MG63 (cell line): Measurements from ENCODE around the gene SUV39H1. TPM values are rescaled to one million over a fixed set of nuclear protein-coding genes. Genes with fewer than 3 reads are reported as not detected.
A peak's percentile ranks its signal among the peaks of the same experiment; 100 is the strongest.

Experiments
- DNase-seq: peaks from one replicate; pipeline ENCODE4 v3.0.0-alpha.2; 2020
- H3K27me3 ChIP-seq: fragments of 250-450 bp; sonication (Bioruptor Pico); 2 replicates; pipeline ENCODE4 v1.5.1; 2020; ENCODE audit warnings: mild to moderate bottlenecking, moderate library complexity
- H3K36me3 ChIP-seq: fragments of 250-450 bp; sonication (Bioruptor Pico); 2 replicates; pipeline ENCODE4 v1.5.1; 2020; ENCODE audit warnings: mild to moderate bottlenecking, moderate library complexity
- H3K4me3 ChIP-seq: fragments of 250-450 bp; sonication (Bioruptor Pico); 2 replicates; pipeline ENCODE4 v1.5.1; 2020; ENCODE audit warnings: mild to moderate bottlenecking, moderate library complexity
- H3K9me3 ChIP-seq: fragments of 250-450 bp; sonication (Bioruptor Pico); 2 replicates; pipeline ENCODE4 v1.5.1; 2020; ENCODE audit warnings: mild to moderate bottlenecking, moderate library complexity
- total RNA-seq: library from RNA; depleted of rRNA; stranded (reverse); fragments of >200 nt; shearing (Covaris generic); gene quantifications from 2 replicates; pipeline ENCODE4 v1.2.3, GENCODE V29; 2014; ENCODE audit warnings: low replicate concordance

The SUV39H1 gene
- total RNA-seq, 1 experiment from 2014 or later = 13.3 TPM

- H3K27me3 ChIP-seq = no peaks in the 10 kb centered on the region
- DNase-seq = no peak
- H3K9me3 ChIP-seq = no peaks in the 10 kb centered on the region
- no peak overlapping the region for H3K4me3 ChIP-seq
- H3K36me3 ChIP-seq = peaks cover 4% of the 10 kb centered on the region
Observed at GRCh38 chrX:48702716-48703115, 6.2 kb downstream of the SUV39H1 start.

- no peak for DNase-seq
- H3K36me3 ChIP-seq = peaks cover 4% of the 10 kb centered on the region
- H3K27me3 ChIP-seq = no peaks in the 10 kb centered on the region
- H3K9me3 ChIP-seq = no peaks in the 10 kb centered on the region
- H3K4me3 ChIP-seq = no peak overlapping the region
Observed at GRCh38 chrX:48703228-48703627, 6.7 kb downstream of the SUV39H1 start.

GRCh38 chrX:48703642-48704481 lies 7.3 kb downstream of the SUV39H1 start:
- H3K36me3 ChIP-seq = peaks cover 4% of the 10 kb centered on the region
- H3K27me3 ChIP-seq = no peaks in the 10 kb centered on the region
- DNase-seq = peak; percentile 6
- H3K4me3 ChIP-seq = no peak overlapping the region
- H3K9me3 ChIP-seq = no peaks in the 10 kb centered on the region

- H3K4me3 ChIP-seq = no peak overlapping the region
- DNase-seq = no peak
- no peaks in the 10 kb centered on the region; the same call in 1 of the 2 replicates for H3K36me3 ChIP-seq
- H3K9me3 ChIP-seq = no peaks in the 10 kb centered on the region
- no peaks in the 10 kb centered on the region for H3K27me3 ChIP-seq
Observed at GRCh38 chrX:48705871-48706270, 9.3 kb downstream of the SUV39H1 start.

GRCh38 chrX:48709522-48710112 lies 13.1 kb downstream of the SUV39H1 start:
- Histone ChIP-seq H3K4me3 (no peak overlapping the region), H3K36me3 (no peaks in the 10 kb centered on the region), H3K27me3 (no peaks in the 10 kb centered on the region), H3K9me3 (no peaks in the 10 kb centered on the region)
- no peak for DNase-seq

GRCh38 chrX:48711162-48711928 lies 14.8 kb downstream of the SUV39H1 start:
- DNase-seq = no peak
- H3K9me3 ChIP-seq = no peaks in the 10 kb centered on the region
- no peaks in the 10 kb centered on the region for H3K27me3 ChIP-seq
- no peak overlapping the region for H3K4me3 ChIP-seq
- no peaks in the 10 kb centered on the region for H3K36me3 ChIP-seq

GRCh38 chrX:48711929-48712505 lies 15.5 kb downstream of the SUV39H1 start:
- H3K36me3 ChIP-seq = no peaks in the 10 kb centered on the region
- H3K4me3 ChIP-seq = no peak overlapping the region
- no peak for DNase-seq
- no peaks in the 10 kb centered on the region for H3K27me3 ChIP-seq
- H3K9me3 ChIP-seq = no peaks in the 10 kb centered on the region

- no peaks in the 10 kb centered on the region for H3K27me3 ChIP-seq
- DNase-seq = no peak
- no peaks in the 10 kb centered on the region for H3K9me3 ChIP-seq
- no peaks in the 10 kb centered on the region for H3K36me3 ChIP-seq
- H3K4me3 ChIP-seq = no peak overlapping the region
Observed at GRCh38 chrX:48713847-48714246, 17.3 kb downstream of the SUV39H1 start.

GRCh38 chrX:48714573-48714972 lies 18.0 kb downstream of the SUV39H1 start:
- H3K9me3 ChIP-seq = no peaks in the 10 kb centered on the region
- H3K36me3 ChIP-seq = no peaks in the 10 kb centered on the region
- no peak for DNase-seq

GRCh38 chrX:48715072-48715471 lies 18.5 kb downstream of the SUV39H1 start:
- H3K4me3 ChIP-seq = no peak overlapping the region
- DNase-seq = no peak
- H3K27me3 ChIP-seq = no peaks in the 10 kb centered on the region

More at GRCh38 chrX:48714573-48714972, 18.0 kb downstream of the SUV39H1 start:
- no peaks in the 10 kb centered on the region for H3K27me3 ChIP-seq
- no peak overlapping the region for H3K4me3 ChIP-seq

GRCh38 chrX:48715876-48716502 lies 19.5 kb downstream of the SUV39H1 start:
- DNase-seq = no peak
- Histone ChIP-seq H3K36me3 (no peaks in the 10 kb centered on the region), H3K27me3 (no peaks in the 10 kb centered on the region), H3K4me3 (no peak overlapping the region), H3K9me3 (no peaks in the 10 kb centered on the region)

More at GRCh38 chrX:48715072-48715471, 18.5 kb downstream of the SUV39H1 start:
- Histone ChIP-seq H3K36me3 (no peaks in the 10 kb centered on the region), H3K9me3 (no peaks in the 10 kb centered on the region)

GRCh38 chrX:48719958-48720357 lies 23.4 kb downstream of the SUV39H1 start:
- no peaks in the 10 kb centered on the region for H3K9me3 ChIP-seq
- no peaks in the 10 kb centered on the region for H3K27me3 ChIP-seq
- no peak overlapping the region for H3K4me3 ChIP-seq
- DNase-seq = no peak
- no peaks in the 10 kb centered on the region for H3K36me3 ChIP-seq

- Histone ChIP-seq H3K36me3 (no peaks in the 10 kb centered on the region), H3K27me3 (no peaks in the 10 kb centered on the region), H3K4me3 (no peak overlapping the region), H3K9me3 (no peaks in the 10 kb centered on the region)
- DNase-seq = no peak
Observed at GRCh38 chrX:48720577-48721250, 24.2 kb downstream of the SUV39H1 start.

- H3K4me3 ChIP-seq = no peak overlapping the region
- no peaks in the 10 kb centered on the region for H3K9me3 ChIP-seq
- DNase-seq = no peak
- no peaks in the 10 kb centered on the region for H3K27me3 ChIP-seq
- H3K36me3 ChIP-seq = no peaks in the 10 kb centered on the region
Observed at GRCh38 chrX:48721916-48722315, 25.4 kb downstream of the SUV39H1 start.

GRCh38 chrX:48726596-48726995 lies 30.1 kb downstream of the SUV39H1 start:
- Histone ChIP-seq H3K4me3 (no peak overlapping the region), H3K9me3 (no peaks in the 10 kb centered on the region), H3K36me3 (no peaks in the 10 kb centered on the region), H3K27me3 (no peaks in the 10 kb centered on the region)
- no peak for DNase-seq

- no peak for DNase-seq
- H3K4me3 ChIP-seq = no peak overlapping the region
Observed at GRCh38 chrX:48728653-48729052, 32.1 kb downstream of the SUV39H1 start.

More at GRCh38 chrX:48728653-48729052, 32.1 kb downstream of the SUV39H1 start:
- Histone ChIP-seq H3K36me3 (no peaks in the 10 kb centered on the region), H3K9me3 (no peaks in the 10 kb centered on the region), H3K27me3 (no peaks in the 10 kb centered on the region)
